Keratinocyte (primary cell): ENCODE results near the gene CLDND1. TPM values are rescaled to one million over a fixed set of nuclear protein-coding genes. Genes with fewer than 3 reads are reported as not detected.

ENCODE experiments used
- DNase-seq: peaks from one replicate; pipeline ENCODE4 v3.0.0-alpha.2; 2011; ENCODE audit warnings: low read depth, missing footprints, low spot score
- FAIRE-seq: peaks from 2 replicates; lab custom pipeline; 2011; peaks lifted over from hg19 to GRCh38; lab: Jason Lieb, UNC
- H2AFZ ChIP-seq: 2 replicates; pipeline ENCODE4 v1.6.0; 2012; ENCODE audit warnings: low read length, control low read depth, inconsistent platforms; ENCODE audit not compliant: control insufficient read depth
- H3K27ac ChIP-seq: 2 replicates; pipeline ENCODE4 v1.5.1; 2011; ENCODE audit warnings: low read length; ENCODE audit not compliant: control insufficient read depth, insufficient read depth
- H3K27me3 ChIP-seq: 3 replicates; pipeline ENCODE4 v1.6.0; 2011; ENCODE audit warnings: low read length; ENCODE audit not compliant: control insufficient read depth, insufficient read depth; ENCODE audit errors: extremely low read depth
- H3K36me3 ChIP-seq, 2 experiments: 2 replicates in 1 of 2; 3 replicates in 1 of 2; pipeline ENCODE4 v1.5.1; 2011; ENCODE audit warnings: low read length in 2 of 2, mild to moderate bottlenecking in 1 of 2; ENCODE audit not compliant: control insufficient read depth in 2 of 2, insufficient read depth in 2 of 2; ENCODE audit errors: extremely low read depth in 1 of 2
- H3K4me1 ChIP-seq: 3 replicates; pipeline ENCODE4 v1.5.1; 2011; ENCODE audit warnings: low read length; ENCODE audit not compliant: control insufficient read depth, insufficient read depth; ENCODE audit errors: extremely low read depth
- H3K4me2 ChIP-seq: 3 replicates; pipeline ENCODE4 v1.6.0; 2011; ENCODE audit warnings: low read depth, low read length; ENCODE audit not compliant: control insufficient read depth, insufficient read depth; ENCODE audit errors: extremely low read depth
- H3K4me3 ChIP-seq, 3 experiments: fragments of 200-600 bp in 1 of 3; sonication (generic) in 1 of 3; 2 replicates in 2 of 3; 3 replicates in 1 of 3; pipeline ENCODE4 v1.5.1; 2011 to 2016; ENCODE audit warnings: low read length in 3 of 3, mild to moderate bottlenecking in 3 of 3, control low read depth in 2 of 3, inconsistent platforms in 1 of 3, low read depth in 1 of 3, mixed read lengths in 1 of 3, mixed run types in 1 of 3, moderate library complexity in 1 of 3; ENCODE audit not compliant: control insufficient read depth in 2 of 3, insufficient read depth in 2 of 3; ENCODE audit errors: extremely low read depth in 1 of 3
- H3K79me2 ChIP-seq: 2 replicates; pipeline ENCODE4 v1.6.0; 2012; ENCODE audit warnings: low read length; ENCODE audit not compliant: control insufficient read depth, insufficient read depth
- H3K9ac ChIP-seq: 3 replicates; pipeline ENCODE4 v1.6.0; 2011; ENCODE audit warnings: low read length; ENCODE audit not compliant: control insufficient read depth, insufficient read depth; ENCODE audit errors: extremely low read depth
- H3K9me1 ChIP-seq: 3 replicates; pipeline ENCODE4 v1.6.0; 2011; ENCODE audit warnings: low read length; ENCODE audit not compliant: control insufficient read depth, insufficient read depth; ENCODE audit errors: extremely low read depth
- H3K9me3 ChIP-seq: 2 replicates; pipeline ENCODE4 v1.5.1; 2012; ENCODE audit warnings: low read depth, low read length; ENCODE audit not compliant: control insufficient read depth
- H4K20me1 ChIP-seq: 3 replicates; pipeline ENCODE4 v1.6.0; 2011; ENCODE audit warnings: low read length; ENCODE audit not compliant: control insufficient read depth, insufficient read depth; ENCODE audit errors: extremely low read depth
- CTCF ChIP-seq, 3 experiments: IDR thresholded peaks in 1 of 3; conservative IDR thresholded peaks in 1 of 3; optimal IDR thresholded peaks in 1 of 3; 2 replicates in 2 of 3; 3 replicates in 1 of 3; pipeline versions ENCODE3 to v1.5.1; 2011; ENCODE audit warnings: low read length in 3 of 3, mild to moderate bottlenecking in 3 of 3, moderate library complexity in 2 of 3, control low read depth in 1 of 3, inconsistent platforms in 1 of 3; ENCODE audit not compliant: insufficient read depth in 2 of 3; ENCODE audit errors: extremely low read depth in 1 of 3
- EZH2 ChIP-seq: IDR thresholded peaks from one replicate; pipeline ENCODE4 v1.6.1; 2012; ENCODE audit warnings: inconsistent platforms, mild to moderate bottlenecking, low read length, moderate library complexity
- dilution Hi-C: fragments of 300-500 bp; cut with MboI; formaldehyde crosslinking; loops from one replicate; pipeline ENCODE4 v1.7.0; 2020; ENCODE audit warnings: low sequenced_read_pairs; ENCODE audit not compliant: extremely low pct_ligation_motif_present
- polyA plus RNA-seq, 5 experiments: library from polyadenylated mRNA; depleted of rRNA in 3 of 5; stranded (reverse) in 3 of 5; stranded (forward) in 1 of 5; unstranded in 1 of 5; fragments of >200 nt; gene quantifications; 1 replicate in 1 of 5; 2 replicates in 3 of 5; 3 replicates in 1 of 5; pipeline versions ENCODE4 v1.2.1 to v1.2.3, GENCODE V29; 2011 to 2012; ENCODE audit warnings: missing spikeins in 2 of 5, low read depth in 1 of 5, low replicate concordance in 1 of 5

Gene CLDND1
- polyA plus RNA-seq, 1 donor (not counting 4 experiments of a cell fraction or from before 2014, with no cell fraction given) = 137 TPM

GRCh38 chr3:98567666-98568270 lies 45.1 kb upstream of the CLDND1 start:
- Histone ChIP-seq H3K9me3 (no peaks in the 10 kb centered on the region), H3K4me3 (no peak overlapping the region), H3K4me2 (no peak overlapping the region), H3K36me3 (no peaks in the 10 kb centered on the region), H3K27ac (no peak overlapping the region), H3K79me2 (no peaks in the 10 kb centered on the region), H2AFZ (no peak overlapping the region), H3K9me1 (no peaks in the 10 kb centered on the region), H4K20me1 (no peaks in the 10 kb centered on the region), H3K27me3 (no peaks in the 10 kb centered on the region), H3K4me1 (peaks cover 13% of the 10 kb centered on the region), H3K9ac (no peak overlapping the region)
- no peak for TF ChIP-seq CTCF (optimal IDR thresholded peaks at IDR 0.05 in 1 of 3, IDR thresholded peaks at IDR 0.05 in 1 of 3, conservative IDR thresholded peaks at IDR 0.05 in 1 of 3; ENCODE audit: extremely low read depth in 1 of 3, insufficient read depth in 2 of 3, low read length in 3 of 3)
- TF ChIP-seq EZH2 = no peak
- FAIRE-seq (no peak), DNase-seq (no peak)
- dilution Hi-C loops = no loop called here

GRCh38 chr3:98565843-98566242 lies 43.1 kb upstream of the CLDND1 start:
- DNase-seq = no peak
- Histone ChIP-seq H2AFZ (no peak overlapping the region), H3K9me3 (no peaks in the 10 kb centered on the region), H4K20me1 (no peaks in the 10 kb centered on the region), H3K4me2 (no peak overlapping the region), H3K36me3 (no peaks in the 10 kb centered on the region), H3K27me3 (no peaks in the 10 kb centered on the region), H3K9ac (no peak overlapping the region), H3K27ac (no peak overlapping the region), H3K4me1 (peaks cover 21% of the 10 kb centered on the region), H3K9me1 (no peaks in the 10 kb centered on the region), H3K4me3 (no peak overlapping the region), H3K79me2 (no peaks in the 10 kb centered on the region)
- TF ChIP-seq CTCF (optimal IDR thresholded peaks at IDR 0.05 in 1 of 3, IDR thresholded peaks at IDR 0.05 in 1 of 3, conservative IDR thresholded peaks at IDR 0.05 in 1 of 3; ENCODE audit: extremely low read depth in 1 of 3, insufficient read depth in 2 of 3, low read length in 3 of 3) (no peak), EZH2 (no peak)
- no peak for FAIRE-seq
- dilution Hi-C loops = no loop called here
